H9 (cell line): ENCODE results near the gene ARHGEF7. TPM values are rescaled to one million over a fixed set of nuclear protein-coding genes. Genes with fewer than 3 reads are reported as not detected.

Experiments
- DNase-seq: peaks from one replicate; pipeline ENCODE4 v3.0.0-alpha.2; 2017
- H2AFZ ChIP-seq: one replicate; pipeline ENCODE4 v1.6.1; 2013; ENCODE audit warnings: mild to moderate bottlenecking, low read length, control low read depth, moderate library complexity
- H2AK5ac ChIP-seq: 2 replicates; pipeline ENCODE4 v1.6.1; 2013; ENCODE audit warnings: low read length, control low read depth, mixed read lengths; ENCODE audit not compliant: insufficient read length
- H2BK120ac ChIP-seq: one replicate; pipeline ENCODE4 v1.6.1; 2013; ENCODE audit warnings: low read depth, mild to moderate bottlenecking, low read length, control low read depth, inconsistent platforms; ENCODE audit not compliant: poor library complexity, severe bottlenecking
- H2BK12ac ChIP-seq: 2 replicates; pipeline ENCODE4 v1.6.1; 2013; ENCODE audit warnings: low read length, control low read depth, mixed read lengths, low read depth; ENCODE audit not compliant: insufficient read length
- H2BK15ac ChIP-seq: 2 replicates; pipeline ENCODE4 v1.6.1; 2013; ENCODE audit warnings: low read depth, low read length, control low read depth
- H2BK20ac ChIP-seq: one replicate; pipeline ENCODE4 v1.6.1; 2013; ENCODE audit warnings: low read depth, mild to moderate bottlenecking, low read length, control low read depth, inconsistent platforms; ENCODE audit not compliant: poor library complexity, severe bottlenecking
- H2BK5ac ChIP-seq: 2 replicates; pipeline ENCODE4 v1.6.1; 2013; ENCODE audit warnings: low read length, control low read depth, mixed read lengths; ENCODE audit not compliant: insufficient read length
- H3K14ac ChIP-seq: 2 replicates; pipeline ENCODE4 v1.6.1; 2013; ENCODE audit warnings: low read length, control low read depth; ENCODE audit not compliant: insufficient read depth
- H3K18ac ChIP-seq: 2 replicates; pipeline ENCODE4 v1.6.1; 2013; ENCODE audit warnings: low read depth, mild to moderate bottlenecking, mixed read lengths, low read length, control low read depth; ENCODE audit not compliant: insufficient read length
- H3K23ac ChIP-seq: 2 replicates; pipeline ENCODE4 v1.6.1; 2013; ENCODE audit warnings: low read length, control low read depth, mixed read lengths, low read depth; ENCODE audit not compliant: insufficient read length
- H3K23me2 ChIP-seq: 2 replicates; pipeline ENCODE4 v1.6.1; 2013; ENCODE audit warnings: low read depth, mild to moderate bottlenecking, mixed read lengths, low read length, control low read depth; ENCODE audit not compliant: insufficient read length, poor library complexity, severe bottlenecking
- H3K27ac ChIP-seq: 2 replicates; pipeline ENCODE4 v1.5.1; 2013; ENCODE audit warnings: low read length, control low read depth, mixed read lengths, low read depth; ENCODE audit not compliant: insufficient read length
- H3K27me3 ChIP-seq: 2 replicates; pipeline ENCODE4 v1.6.1; 2013; ENCODE audit warnings: low read length, control low read depth, inconsistent platforms; ENCODE audit not compliant: insufficient read depth
- H3K4ac ChIP-seq: 2 replicates; pipeline ENCODE4 v1.6.1; 2013; ENCODE audit warnings: low read depth, mild to moderate bottlenecking, control low read depth, inconsistent platforms, low read length, moderate library complexity
- H3K4me1 ChIP-seq: 2 replicates; pipeline ENCODE4 v1.6.1; 2013; ENCODE audit warnings: low read length, control low read depth, inconsistent platforms; ENCODE audit not compliant: insufficient read depth
- H3K4me2 ChIP-seq: 2 replicates; pipeline ENCODE4 v1.6.1; 2013; ENCODE audit warnings: low read length, control low read depth, mixed read lengths; ENCODE audit not compliant: insufficient read length, insufficient read depth
- H3K56ac ChIP-seq: 2 replicates; pipeline ENCODE4 v1.6.1; 2013; ENCODE audit warnings: low read depth, mild to moderate bottlenecking, mixed read lengths, low read length, control low read depth; ENCODE audit not compliant: insufficient read length
- H3K79me1 ChIP-seq: 2 replicates; pipeline ENCODE4 v1.6.1; 2013; ENCODE audit warnings: low read depth, mild to moderate bottlenecking, moderate library complexity, low read length, control low read depth, inconsistent platforms; ENCODE audit not compliant: insufficient read depth, poor library complexity, severe bottlenecking
- H3K79me2 ChIP-seq: 2 replicates; pipeline ENCODE4 v1.6.1; 2013; ENCODE audit warnings: low read length, control low read depth, inconsistent platforms; ENCODE audit not compliant: insufficient read depth
- H3K9ac ChIP-seq: 2 replicates; pipeline ENCODE4 v1.6.1; 2013; ENCODE audit warnings: low read length, control low read depth, mixed read lengths; ENCODE audit not compliant: insufficient read length; ENCODE audit errors: extremely low read depth
- H3K9me3 ChIP-seq: one replicate; pipeline ENCODE4 v1.6.1; 2013; ENCODE audit warnings: low read depth, low read length, inconsistent platforms; ENCODE audit not compliant: control insufficient read depth
- H3T11ph ChIP-seq: one replicate; pipeline ENCODE4 v1.6.1; 2013; ENCODE audit warnings: mild to moderate bottlenecking, low read length, control low read depth, inconsistent platforms
- H4K20me1 ChIP-seq: one replicate; pipeline ENCODE4 v1.6.1; 2013; ENCODE audit not compliant: control insufficient read depth, insufficient read length, insufficient read depth
- H4K5ac ChIP-seq: 2 replicates; pipeline ENCODE4 v1.6.1; 2013; ENCODE audit warnings: low read depth, mild to moderate bottlenecking, mixed read lengths, low read length, control low read depth; ENCODE audit not compliant: insufficient read length
- H4K8ac ChIP-seq: replicated peaks from 2 replicates; pipeline ENCODE4 v1.6.1; 2013; ENCODE audit warnings: low read length, control low read depth, mixed read lengths, low read depth; ENCODE audit not compliant: insufficient read length
- H4K91ac ChIP-seq: 2 replicates; pipeline ENCODE4 v1.6.1; 2013; ENCODE audit warnings: low read depth, mild to moderate bottlenecking, moderate library complexity, mixed read lengths, low read length, control low read depth; ENCODE audit not compliant: insufficient read length
- H3K27ac Mint-ChIP-seq, 3 experiments: 2 replicates in 2 of 3; 3 replicates in 1 of 3; pipeline ENCODE4 v1.8.0; 2020 to 2021; ENCODE audit warnings: mixed read lengths in 3 of 3, mild to moderate bottlenecking in 1 of 3, moderate library complexity in 1 of 3
- H3K27me3 Mint-ChIP-seq: 2 replicates; pipeline ENCODE4 v1.8.0; 2021; ENCODE audit warnings: low read depth, mild to moderate bottlenecking, moderate library complexity, mixed read lengths
- H3K36me3 Mint-ChIP-seq, 3 experiments: 2 replicates in 2 of 3; 3 replicates in 1 of 3; pipeline ENCODE4 v1.8.0; 2020 to 2021; ENCODE audit warnings: low read depth in 3 of 3, mixed read lengths in 3 of 3; ENCODE audit not compliant: insufficient read depth in 1 of 3
- H3K4me1 Mint-ChIP-seq, 2 experiments: 2 replicates each; pipeline ENCODE4 v1.8.0; 2020; ENCODE audit warnings: mixed read lengths in 2 of 2
- H3K4me3 Mint-ChIP-seq, 2 experiments: 2 replicates in 1 of 2; 3 replicates in 1 of 2; pipeline ENCODE4 v1.8.0; 2020 to 2021; ENCODE audit warnings: mild to moderate bottlenecking in 2 of 2, mixed read lengths in 2 of 2, moderate library complexity in 1 of 2
- H3K9me3 Mint-ChIP-seq, 2 experiments: 2 replicates in 1 of 2; 3 replicates in 1 of 2; pipeline ENCODE4 v1.8.0; 2020; ENCODE audit warnings: mild to moderate bottlenecking in 2 of 2, mixed read lengths in 2 of 2, moderate library complexity in 1 of 2
- WGBS: extraction: QIAGEN DNeasy Blood & Tissue Kit; methylation state at CpG from one replicate; pipeline ENCODE4 v1.1.7; 2013; ENCODE audit warnings: missing lambda C conversion rate, low lambda C conversion rate, mixed read lengths; ENCODE audit not compliant: insufficient read length; ENCODE audit errors: extremely low coverage; 5-methylcytosine and 5-hydroxymethylcytosine counted together
- total RNA-seq: library from RNA; stranded (reverse); gene quantifications from 2 replicates; pipeline ENCODE4 v1.2.1, GENCODE V29; 2021
- TF ChIP-seq, protein P1 (sequence below): fragments of 200-600 bp; sonication (generic); conservative IDR thresholded peaks from 3 replicates; pipeline ENCODE4 v1.8.0; 2021; ENCODE audit warnings: antibody characterized with exemption, mild to moderate bottlenecking

Gene ARHGEF7
- total RNA-seq, 1 experiment from 2014 or later = 51.9 TPM

DNA sequence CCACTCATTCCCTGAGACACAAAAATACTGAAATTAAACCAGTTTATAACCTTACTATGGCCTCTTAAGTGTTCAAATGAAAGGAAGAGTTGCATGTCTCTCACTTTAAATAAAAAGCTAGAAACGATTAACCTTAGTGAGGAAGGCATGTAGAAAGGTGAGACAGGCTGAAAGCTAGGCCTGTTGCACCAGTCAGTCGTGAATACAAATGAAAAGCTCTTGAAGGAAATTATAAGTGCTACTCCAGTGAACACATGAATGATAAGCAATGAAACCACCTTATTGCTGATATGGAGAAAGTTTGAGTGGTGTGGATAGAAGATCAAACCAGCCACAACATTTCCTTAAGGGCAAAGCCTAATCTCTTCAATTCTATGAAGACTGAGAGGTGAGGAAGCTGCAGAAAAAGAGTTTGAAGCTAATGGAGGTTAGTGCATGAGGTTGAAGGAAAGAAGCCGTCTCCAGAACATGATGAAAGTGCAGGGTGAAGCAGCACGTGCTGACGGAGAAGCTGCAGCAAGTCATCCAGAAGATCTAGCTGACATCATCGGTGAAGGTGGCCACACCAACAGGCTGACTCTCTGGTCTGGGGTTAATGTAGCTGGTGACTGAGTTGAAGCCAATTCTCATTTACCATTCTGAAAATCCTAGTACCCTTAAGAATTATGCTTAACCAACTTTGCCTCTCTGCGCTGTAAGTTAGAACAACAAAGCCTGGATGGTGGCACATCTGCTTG, 110.9 kb downstream of the ARHGEF7 start:
- H3K4me3 Mint-ChIP-seq = no peak overlapping the region
- H3K27me3 Mint-ChIP-seq = no peaks in the 10 kb centered on the region
- Histone ChIP-seq H3T11ph (no peak overlapping the region), H2BK12ac (no peak overlapping the region), H4K91ac (no peak overlapping the region), H3K4me2 (no peak overlapping the region), H2BK120ac (no peak overlapping the region), H2AFZ (no peak overlapping the region), H4K8ac (no peak overlapping the region), H3K79me2 (peaks cover 6% of the 10 kb centered on the region; the same call in 1 of the 2 replicates), H2BK20ac (no peak overlapping the region), H3K27ac (no peak overlapping the region), H3K4ac (no peak overlapping the region), H3K14ac (no peak overlapping the region), H2BK5ac (no peak overlapping the region), H3K4me1 (no peaks in the 10 kb centered on the region), H3K9me3 (no peaks in the 10 kb centered on the region), H2BK15ac (no peak overlapping the region), H3K27me3 (no peaks in the 10 kb centered on the region; the same call in 1 of the 2 replicates), H3K18ac (no peak overlapping the region), H3K23ac (no peak overlapping the region), H3K23me2 (no peaks in the 10 kb centered on the region), H3K9ac (no peak overlapping the region), H4K20me1 (peaks cover 2% of the 10 kb centered on the region), H4K5ac (no peak overlapping the region), H2AK5ac (no peak overlapping the region), H3K79me1 (peaks cover 3% of the 10 kb centered on the region), H3K56ac (no peak overlapping the region)
- WGBS = no CpG with 5 or more reads among the region's 7 CpGs
- no peaks in the 10 kb centered on the region for H3K9me3 Mint-ChIP-seq
- H3K36me3 Mint-ChIP-seq = peaks cover 6 to 26% (median 7%) of the 10 kb centered on the region in 3 experiments; a peak in 6 of 7 replicates
- TF ChIP-seq, protein P1, sequence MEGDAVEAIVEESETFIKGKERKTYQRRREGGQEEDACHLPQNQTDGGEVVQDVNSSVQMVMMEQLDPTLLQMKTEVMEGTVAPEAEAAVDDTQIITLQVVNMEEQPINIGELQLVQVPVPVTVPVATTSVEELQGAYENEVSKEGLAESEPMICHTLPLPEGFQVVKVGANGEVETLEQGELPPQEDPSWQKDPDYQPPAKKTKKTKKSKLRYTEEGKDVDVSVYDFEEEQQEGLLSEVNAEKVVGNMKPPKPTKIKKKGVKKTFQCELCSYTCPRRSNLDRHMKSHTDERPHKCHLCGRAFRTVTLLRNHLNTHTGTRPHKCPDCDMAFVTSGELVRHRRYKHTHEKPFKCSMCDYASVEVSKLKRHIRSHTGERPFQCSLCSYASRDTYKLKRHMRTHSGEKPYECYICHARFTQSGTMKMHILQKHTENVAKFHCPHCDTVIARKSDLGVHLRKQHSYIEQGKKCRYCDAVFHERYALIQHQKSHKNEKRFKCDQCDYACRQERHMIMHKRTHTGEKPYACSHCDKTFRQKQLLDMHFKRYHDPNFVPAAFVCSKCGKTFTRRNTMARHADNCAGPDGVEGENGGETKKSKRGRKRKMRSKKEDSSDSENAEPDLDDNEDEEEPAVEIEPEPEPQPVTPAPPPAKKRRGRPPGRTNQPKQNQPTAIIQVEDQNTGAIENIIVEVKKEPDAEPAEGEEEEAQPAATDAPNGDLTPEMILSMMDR = no peak
- H3K27ac Mint-ChIP-seq = no peak overlapping the region
- peaks cover 3 to 20% of the 10 kb centered on the region in 2 experiments for H3K4me1 Mint-ChIP-seq
- no peak for DNase-seq
